ENCODE measurements around the gene UBE2Q2.

UBE2Q2 gene

DNA sequence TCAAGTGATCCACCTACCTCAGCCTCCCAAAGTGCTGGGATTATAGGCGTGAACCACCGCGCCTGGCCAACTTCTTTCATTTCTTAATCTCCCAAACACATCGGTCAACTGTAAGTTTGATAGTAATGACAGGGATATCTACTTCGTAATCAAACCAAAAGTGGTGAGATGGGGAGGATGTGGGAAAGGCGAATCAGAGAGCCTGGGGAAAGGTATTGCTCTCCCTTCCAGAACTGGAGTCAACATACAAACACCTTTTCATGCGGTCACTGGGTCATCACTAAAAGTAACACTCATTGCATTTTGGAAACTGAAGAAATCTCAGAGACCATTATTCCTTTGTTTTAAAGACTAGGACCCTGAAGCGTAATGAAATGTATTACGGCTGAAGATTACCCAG is 14.8 kb upstream of the UBE2Q2 start:
- DNase-seq (ENCODE audit: low spot score) = no peak
- in situ Hi-C loops (cut with MboI; ENCODE audit: low sequenced_read_pairs, unreplicated experiment) = no loop called here
- TF ChIP-seq, protein P1, sequence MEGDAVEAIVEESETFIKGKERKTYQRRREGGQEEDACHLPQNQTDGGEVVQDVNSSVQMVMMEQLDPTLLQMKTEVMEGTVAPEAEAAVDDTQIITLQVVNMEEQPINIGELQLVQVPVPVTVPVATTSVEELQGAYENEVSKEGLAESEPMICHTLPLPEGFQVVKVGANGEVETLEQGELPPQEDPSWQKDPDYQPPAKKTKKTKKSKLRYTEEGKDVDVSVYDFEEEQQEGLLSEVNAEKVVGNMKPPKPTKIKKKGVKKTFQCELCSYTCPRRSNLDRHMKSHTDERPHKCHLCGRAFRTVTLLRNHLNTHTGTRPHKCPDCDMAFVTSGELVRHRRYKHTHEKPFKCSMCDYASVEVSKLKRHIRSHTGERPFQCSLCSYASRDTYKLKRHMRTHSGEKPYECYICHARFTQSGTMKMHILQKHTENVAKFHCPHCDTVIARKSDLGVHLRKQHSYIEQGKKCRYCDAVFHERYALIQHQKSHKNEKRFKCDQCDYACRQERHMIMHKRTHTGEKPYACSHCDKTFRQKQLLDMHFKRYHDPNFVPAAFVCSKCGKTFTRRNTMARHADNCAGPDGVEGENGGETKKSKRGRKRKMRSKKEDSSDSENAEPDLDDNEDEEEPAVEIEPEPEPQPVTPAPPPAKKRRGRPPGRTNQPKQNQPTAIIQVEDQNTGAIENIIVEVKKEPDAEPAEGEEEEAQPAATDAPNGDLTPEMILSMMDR (IDR thresholded peaks at IDR 0.05; ENCODE audit: borderline replicate concordance, control extremely low read depth, extremely low read depth, insufficient read depth, missing control alignments) = no peak

DNA sequence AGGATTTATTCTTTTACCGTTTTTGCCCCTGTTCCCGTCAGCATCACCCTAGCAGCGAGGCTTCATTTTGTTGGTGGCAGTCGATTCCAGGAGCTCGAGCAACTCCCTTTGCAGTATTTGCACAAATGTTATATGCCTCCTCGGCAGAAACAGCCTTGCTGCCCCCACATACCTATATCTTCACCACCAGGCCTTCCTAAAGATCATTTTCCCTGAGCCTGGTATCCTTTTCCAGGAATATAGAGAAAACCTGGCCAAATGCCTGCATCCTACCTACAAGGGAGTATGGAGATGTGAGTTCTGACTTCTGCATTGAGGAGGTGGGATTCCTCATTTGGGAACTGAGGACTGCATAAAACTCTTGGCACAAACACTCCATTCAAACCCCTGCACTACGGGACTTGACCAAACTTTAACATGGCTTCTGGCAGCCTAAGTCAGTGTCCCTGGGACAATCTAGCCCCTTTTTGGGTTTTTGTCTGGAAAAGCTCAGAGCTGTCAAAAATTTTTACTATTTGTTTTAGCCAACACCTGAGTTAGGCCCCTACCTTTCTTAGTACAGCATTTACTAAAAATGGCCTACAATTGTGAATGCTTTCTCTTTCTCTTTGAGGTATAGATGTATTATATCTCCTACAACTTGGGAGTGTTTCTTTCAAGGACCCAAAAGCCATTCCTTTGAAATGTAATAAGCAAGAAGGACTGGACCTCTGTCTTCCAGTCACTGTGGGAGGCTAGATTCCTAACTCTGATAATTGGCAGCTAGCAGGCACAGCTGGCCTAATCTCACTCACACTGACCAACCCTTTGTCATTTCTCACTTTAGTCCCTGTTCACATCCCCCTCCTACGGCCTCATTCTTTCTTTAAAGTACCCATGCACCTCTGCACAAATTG is 12.1 kb upstream of the UBE2Q2 start:
- TF ChIP-seq, protein P1 (IDR thresholded peaks at IDR 0.05; ENCODE audit: borderline replicate concordance, control extremely low read depth, extremely low read depth, insufficient read depth, missing control alignments) = no peak
- no peak for DNase-seq (ENCODE audit: low spot score)
- in situ Hi-C loops (cut with MboI; ENCODE audit: low sequenced_read_pairs, unreplicated experiment) = no loop called here

DNA sequence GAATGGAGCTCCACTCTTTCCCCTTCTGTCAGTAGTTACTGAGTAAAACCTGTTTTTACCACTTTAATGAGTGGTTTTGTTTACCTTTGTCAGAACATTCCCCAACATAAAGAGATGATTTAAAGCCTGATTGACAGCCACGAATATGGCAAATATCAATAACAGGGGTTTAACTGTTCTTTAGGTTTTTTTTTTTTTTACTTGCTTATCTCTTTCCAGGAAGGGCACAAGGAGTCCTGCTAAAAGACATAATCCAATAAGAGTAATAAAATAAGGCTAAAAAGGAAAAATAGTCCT is 11.5 kb upstream of the UBE2Q2 start:
- DNase-seq (ENCODE audit: low spot score) = no peak
- in situ Hi-C loops (cut with MboI; ENCODE audit: low sequenced_read_pairs, unreplicated experiment) = no loop called here
- TF ChIP-seq, protein P1 (IDR thresholded peaks at IDR 0.05; ENCODE audit: borderline replicate concordance, control extremely low read depth, extremely low read depth, insufficient read depth, missing control alignments) = no peak

DNA sequence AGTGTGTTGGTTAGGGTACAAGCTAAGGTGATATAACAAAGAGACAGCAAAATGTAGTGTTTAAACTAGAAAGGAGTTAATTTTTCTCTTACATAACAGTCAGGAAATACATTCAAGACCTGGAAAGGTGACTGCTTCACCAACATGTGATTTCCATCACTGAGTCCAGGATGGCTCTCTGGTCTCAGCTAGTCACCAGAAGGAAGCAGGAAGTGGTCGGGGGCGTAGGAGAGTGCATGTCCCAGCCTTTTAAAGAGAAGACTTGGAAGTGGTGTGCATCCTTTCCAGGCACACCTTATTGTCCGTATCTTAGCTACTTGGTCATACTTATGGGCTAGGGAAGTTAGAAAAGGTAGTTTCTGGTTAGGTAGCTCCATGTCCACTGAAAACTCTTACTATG is 11.1 kb upstream of the UBE2Q2 start:
- in situ Hi-C loops (cut with MboI; ENCODE audit: low sequenced_read_pairs, unreplicated experiment) = no loop called here
- TF ChIP-seq, protein P1 (IDR thresholded peaks at IDR 0.05; ENCODE audit: borderline replicate concordance, control extremely low read depth, extremely low read depth, insufficient read depth, missing control alignments) = no peak
- DNase-seq (ENCODE audit: low spot score) = no peak

DNA sequence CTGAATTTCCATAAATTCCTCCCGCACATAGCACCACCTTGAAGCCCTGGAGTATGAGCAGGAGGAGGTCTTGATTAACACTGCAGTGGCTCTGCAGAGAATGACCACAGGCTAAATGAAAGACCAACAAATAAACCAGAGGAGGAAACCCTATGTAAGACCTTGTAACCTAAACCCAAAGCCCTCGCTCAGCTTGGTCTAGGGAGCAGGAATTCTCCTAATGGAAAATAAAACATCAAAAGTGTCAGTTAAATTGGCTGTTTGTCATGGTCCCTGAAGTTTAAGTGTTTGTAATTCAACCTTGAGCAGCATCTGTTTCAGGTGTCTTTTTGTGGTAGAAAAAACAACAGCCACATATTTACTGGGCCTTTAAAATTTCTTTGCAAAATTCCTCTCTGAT is 9.2 kb upstream of the UBE2Q2 start:
- TF ChIP-seq, protein P1 (IDR thresholded peaks at IDR 0.05; ENCODE audit: borderline replicate concordance, control extremely low read depth, extremely low read depth, insufficient read depth, missing control alignments) = no peak
- in situ Hi-C loops (cut with MboI; ENCODE audit: low sequenced_read_pairs, unreplicated experiment) = no loop called here
- DNase-seq (ENCODE audit: low spot score) = no peak

DNA sequence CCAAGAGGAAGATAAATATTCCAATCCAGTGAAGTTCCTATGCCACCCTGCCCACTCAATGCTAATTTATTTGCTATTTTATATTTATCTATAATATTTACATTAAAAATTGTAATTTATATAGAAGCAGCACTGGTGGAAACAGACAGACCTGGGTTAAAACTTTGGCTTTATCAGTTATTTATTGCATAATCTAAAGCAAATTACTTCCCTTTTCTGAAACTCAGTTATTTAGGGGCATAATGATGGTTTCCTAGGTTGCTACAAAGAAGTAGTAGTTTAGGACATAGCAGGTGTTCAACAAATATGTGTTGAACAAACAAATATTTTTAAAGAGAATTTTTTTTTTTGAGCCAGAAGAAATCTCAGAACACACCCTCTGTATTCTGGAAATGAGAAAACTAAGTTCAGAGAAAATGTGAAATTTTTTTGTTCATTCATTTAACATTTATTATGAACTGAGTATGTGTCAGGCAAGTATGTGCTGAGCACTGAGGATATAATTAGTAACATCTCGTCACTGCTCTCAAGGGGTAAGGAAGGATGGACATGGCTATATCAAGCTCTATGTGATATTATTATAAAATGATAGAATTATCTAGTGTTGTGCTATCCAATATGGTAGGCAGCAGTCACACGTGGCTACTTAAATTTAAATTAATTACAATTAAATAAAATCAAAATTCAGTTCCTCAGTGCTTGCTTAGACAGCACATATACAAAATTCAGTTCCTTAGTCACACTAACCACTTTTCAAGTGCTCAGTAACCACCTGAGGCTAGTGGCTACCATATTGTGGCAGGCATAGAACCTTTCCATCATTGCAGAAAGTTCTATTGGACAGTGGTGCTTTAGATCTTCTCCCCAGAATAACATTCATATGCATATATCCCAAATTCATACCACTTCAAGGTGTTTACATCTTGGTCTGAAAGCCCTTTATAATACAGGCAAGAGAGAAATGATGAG is 7.0 kb upstream of the UBE2Q2 start:
- TF ChIP-seq, protein P1 (IDR thresholded peaks at IDR 0.05; ENCODE audit: borderline replicate concordance, control extremely low read depth, extremely low read depth, insufficient read depth, missing control alignments) = no peak
- DNase-seq (ENCODE audit: low spot score) = no peak
- in situ Hi-C loops (cut with MboI; ENCODE audit: low sequenced_read_pairs, unreplicated experiment) = no loop called here

Data from GM13976 (cell line).